NCI-H1105 treated with DMSO at 0.1 percent for 48 hours (cell line): ENCODE results near the gene KLHL12.
A peak's percentile ranks its signal among the peaks of the same experiment; 100 is the strongest.

Source experiments
- DNase-seq: peaks from one replicate; lab custom pipeline; 2025; lab: John Stamatoyannopoulos, UW

Gene KLHL12

GRCh38 chr1:202888221-202888530 is 38.9 kb downstream of the KLHL12 start:
- no peak for DNase-seq

- no peak for DNase-seq
Measured at GRCh38 chr1:202880961-202881460, 46.0 kb downstream of the KLHL12 start.

DNA sequence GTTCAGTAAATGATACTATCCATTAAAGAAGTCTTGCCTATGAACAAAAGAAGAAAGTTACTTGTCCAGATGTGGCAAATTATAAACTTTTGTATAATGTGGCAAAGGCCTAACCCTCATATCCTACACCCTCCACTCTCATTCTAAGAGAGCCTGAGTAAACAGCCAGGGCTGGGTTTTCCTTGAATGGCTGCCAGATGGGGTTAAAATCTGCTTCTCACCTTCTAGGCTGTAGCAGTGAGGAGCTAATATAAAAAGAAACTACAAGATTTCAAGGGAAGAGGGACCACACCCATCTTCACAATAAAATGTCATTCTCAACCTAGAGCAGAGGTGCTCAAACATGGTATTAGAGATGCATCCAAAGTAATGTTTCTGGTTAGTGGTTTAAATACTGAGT is 47.0 kb downstream of the KLHL12 start:
- no peak for DNase-seq

- DNase-seq, result no peak
Measured at GRCh38 chr1:202879128-202879527, 47.9 kb downstream of the KLHL12 start.

GRCh38 chr1:202873026-202873425 is 54.0 kb downstream of the KLHL12 start:
- no peak for DNase-seq

GRCh38 chr1:202871367-202871766 is 55.7 kb downstream of the KLHL12 start:
- no peak for DNase-seq

- DNase-seq, result no peak
Measured at GRCh38 chr1:202862679-202863560, 64.1 kb downstream of the KLHL12 start.

- DNase-seq, result peak; percentile 94
Measured at GRCh38 chr1:202861420-202862132, 65.5 kb downstream of the KLHL12 start.

DNA sequence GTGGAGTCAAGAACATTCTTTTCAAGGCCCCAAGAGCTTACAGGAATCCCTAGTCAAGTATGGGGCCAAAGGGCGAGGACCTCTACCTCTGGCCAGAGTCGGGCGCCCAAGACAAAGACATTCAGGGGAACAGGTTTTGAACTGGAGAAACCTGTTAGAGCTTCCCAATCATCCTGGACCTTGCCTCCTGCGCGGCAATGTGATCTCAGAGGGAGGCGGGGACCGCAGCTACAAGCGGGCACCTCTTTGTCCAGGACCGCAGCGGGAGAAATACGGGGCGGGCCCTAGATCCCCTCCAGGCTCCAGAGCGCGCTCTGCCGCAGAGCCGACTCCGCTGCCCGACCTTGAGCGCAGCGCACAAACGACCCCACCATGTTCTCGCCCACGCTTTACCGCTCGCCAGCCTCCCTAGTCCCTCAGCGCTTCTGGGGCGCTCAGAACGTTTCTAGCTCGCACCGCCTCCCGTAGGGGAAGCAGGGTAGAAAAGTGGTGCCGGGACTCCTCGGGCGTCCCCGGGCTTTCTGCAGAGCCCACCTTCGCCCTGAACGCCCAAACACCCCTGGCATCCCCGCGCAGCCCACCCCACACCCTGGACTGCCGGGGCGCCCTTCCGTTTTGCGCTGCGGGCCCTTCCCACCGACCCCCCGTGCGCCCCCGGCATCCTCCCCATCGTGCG is 66.2 kb downstream of the KLHL12 start:
- DNase-seq, result peak; percentile 77

- DNase-seq, result no peak
Measured at GRCh38 chr1:202858789-202859414, 68.1 kb downstream of the KLHL12 start.

GRCh38 chr1:202858331-202858730 is 68.7 kb downstream of the KLHL12 start:
- no peak for DNase-seq

DNA sequence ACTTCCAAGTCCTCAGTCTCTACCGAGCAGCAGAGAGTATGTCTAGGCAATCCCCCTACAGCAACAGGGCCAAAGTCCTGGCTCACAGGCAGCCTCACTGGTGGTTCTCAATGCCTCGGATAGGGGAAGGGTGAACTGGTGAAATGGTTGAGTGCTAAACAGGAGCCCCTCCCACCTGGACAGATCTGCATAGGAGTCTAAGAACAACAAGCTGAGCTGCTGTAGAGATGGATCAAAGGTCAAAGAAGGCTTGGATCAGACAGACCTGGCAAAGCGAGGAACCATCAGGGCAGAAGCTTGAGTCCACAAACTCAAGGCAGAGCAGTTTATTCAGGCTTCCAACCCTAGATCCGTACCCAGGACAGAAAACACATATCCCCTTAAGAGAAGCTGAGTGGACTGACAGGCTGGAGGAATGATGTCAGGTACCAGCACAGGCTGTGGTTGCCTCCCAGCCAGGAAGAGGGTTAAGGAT is 69.9 kb downstream of the KLHL12 start:
- no peak for DNase-seq

DNA sequence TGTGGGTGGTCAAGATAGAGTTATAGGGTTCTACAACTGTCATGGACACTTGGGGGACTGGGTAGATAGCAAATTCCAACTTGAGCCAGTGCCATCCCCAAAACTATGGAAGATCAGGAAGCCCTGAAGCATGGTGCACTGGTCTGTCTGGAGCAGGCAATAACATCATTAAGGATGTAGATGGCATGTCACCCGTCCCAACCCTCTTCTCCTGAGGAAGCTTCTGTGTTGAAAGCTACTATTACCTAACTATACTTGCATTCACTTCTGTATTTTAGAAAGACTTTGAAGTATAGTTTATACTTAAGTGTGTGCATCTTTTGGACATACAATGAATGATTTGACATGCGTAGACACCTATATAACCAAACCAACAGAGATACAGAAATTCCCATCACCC is 71.0 kb downstream of the KLHL12 start:
- no peak for DNase-seq

DNA sequence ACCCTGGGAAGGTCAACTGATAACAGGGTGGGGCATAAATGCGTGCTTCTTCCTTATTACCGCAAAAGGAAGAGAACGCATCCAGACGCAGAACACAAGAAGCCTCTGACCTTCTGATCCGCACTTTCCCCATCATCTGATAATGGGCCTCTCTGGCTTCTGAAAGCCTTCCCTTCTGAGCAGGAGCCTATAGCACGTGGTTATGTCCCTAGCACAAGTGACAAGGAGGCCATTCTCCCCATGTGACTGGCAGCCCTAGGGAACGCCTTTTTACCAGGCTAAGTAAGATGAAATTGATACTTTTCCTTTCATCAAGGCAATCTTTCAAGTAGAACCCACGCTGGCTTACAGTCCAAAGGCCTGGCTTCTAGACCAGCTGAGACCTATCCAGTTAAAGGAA is 72.2 kb downstream of the KLHL12 start:
- no peak for DNase-seq

- DNase-seq, result no peak
Measured at GRCh38 chr1:202852163-202852904, 74.7 kb downstream of the KLHL12 start.

GRCh38 chr1:202850593-202851362 is 76.3 kb downstream of the KLHL12 start:
- no peak for DNase-seq

GRCh38 chr1:202848191-202848542 is 78.9 kb downstream of the KLHL12 start:
- DNase-seq, result no peak

- no peak for DNase-seq
Measured at GRCh38 chr1:202844935-202845334, 82.1 kb downstream of the KLHL12 start.

GRCh38 chr1:202844259-202844658 is 82.8 kb downstream of the KLHL12 start:
- DNase-seq, result no peak

GRCh38 chr1:202843081-202843480 is 84.0 kb downstream of the KLHL12 start:
- DNase-seq, result no peak
